ENCODE measurements around the gene PRKAG3.

GRCh38 chr2:218833023-218833609 lies 1.5 kb upstream of the PRKAG3 start:
- TF ChIP-seq, protein P1, sequence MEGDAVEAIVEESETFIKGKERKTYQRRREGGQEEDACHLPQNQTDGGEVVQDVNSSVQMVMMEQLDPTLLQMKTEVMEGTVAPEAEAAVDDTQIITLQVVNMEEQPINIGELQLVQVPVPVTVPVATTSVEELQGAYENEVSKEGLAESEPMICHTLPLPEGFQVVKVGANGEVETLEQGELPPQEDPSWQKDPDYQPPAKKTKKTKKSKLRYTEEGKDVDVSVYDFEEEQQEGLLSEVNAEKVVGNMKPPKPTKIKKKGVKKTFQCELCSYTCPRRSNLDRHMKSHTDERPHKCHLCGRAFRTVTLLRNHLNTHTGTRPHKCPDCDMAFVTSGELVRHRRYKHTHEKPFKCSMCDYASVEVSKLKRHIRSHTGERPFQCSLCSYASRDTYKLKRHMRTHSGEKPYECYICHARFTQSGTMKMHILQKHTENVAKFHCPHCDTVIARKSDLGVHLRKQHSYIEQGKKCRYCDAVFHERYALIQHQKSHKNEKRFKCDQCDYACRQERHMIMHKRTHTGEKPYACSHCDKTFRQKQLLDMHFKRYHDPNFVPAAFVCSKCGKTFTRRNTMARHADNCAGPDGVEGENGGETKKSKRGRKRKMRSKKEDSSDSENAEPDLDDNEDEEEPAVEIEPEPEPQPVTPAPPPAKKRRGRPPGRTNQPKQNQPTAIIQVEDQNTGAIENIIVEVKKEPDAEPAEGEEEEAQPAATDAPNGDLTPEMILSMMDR (IDR thresholded peaks at IDR 0.05; ENCODE audit: insufficient read depth, low read length), result no peak
- TF ChIP-seq GABPA (IDR thresholded peaks at IDR 0.05; ENCODE audit: low read depth) (no peak), POLR2AphosphoS5 (IDR thresholded peaks at IDR 0.05; ENCODE audit: low read depth) (no peak)
- TF ChIP-seq, protein P2, sequence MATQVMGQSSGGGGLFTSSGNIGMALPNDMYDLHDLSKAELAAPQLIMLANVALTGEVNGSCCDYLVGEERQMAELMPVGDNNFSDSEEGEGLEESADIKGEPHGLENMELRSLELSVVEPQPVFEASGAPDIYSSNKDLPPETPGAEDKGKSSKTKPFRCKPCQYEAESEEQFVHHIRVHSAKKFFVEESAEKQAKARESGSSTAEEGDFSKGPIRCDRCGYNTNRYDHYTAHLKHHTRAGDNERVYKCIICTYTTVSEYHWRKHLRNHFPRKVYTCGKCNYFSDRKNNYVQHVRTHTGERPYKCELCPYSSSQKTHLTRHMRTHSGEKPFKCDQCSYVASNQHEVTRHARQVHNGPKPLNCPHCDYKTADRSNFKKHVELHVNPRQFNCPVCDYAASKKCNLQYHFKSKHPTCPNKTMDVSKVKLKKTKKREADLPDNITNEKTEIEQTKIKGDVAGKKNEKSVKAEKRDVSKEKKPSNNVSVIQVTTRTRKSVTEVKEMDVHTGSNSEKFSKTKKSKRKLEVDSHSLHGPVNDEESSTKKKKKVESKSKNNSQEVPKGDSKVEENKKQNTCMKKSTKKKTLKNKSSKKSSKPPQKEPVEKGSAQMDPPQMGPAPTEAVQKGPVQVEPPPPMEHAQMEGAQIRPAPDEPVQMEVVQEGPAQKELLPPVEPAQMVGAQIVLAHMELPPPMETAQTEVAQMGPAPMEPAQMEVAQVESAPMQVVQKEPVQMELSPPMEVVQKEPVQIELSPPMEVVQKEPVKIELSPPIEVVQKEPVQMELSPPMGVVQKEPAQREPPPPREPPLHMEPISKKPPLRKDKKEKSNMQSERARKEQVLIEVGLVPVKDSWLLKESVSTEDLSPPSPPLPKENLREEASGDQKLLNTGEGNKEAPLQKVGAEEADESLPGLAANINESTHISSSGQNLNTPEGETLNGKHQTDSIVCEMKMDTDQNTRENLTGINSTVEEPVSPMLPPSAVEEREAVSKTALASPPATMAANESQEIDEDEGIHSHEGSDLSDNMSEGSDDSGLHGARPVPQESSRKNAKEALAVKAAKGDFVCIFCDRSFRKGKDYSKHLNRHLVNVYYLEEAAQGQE (IDR thresholded peaks at IDR 0.05; ENCODE audit: insufficient replicate concordance, low read depth), result no peak
